Endodermal cell (in vitro differentiated cells): Measurements from ENCODE around the gene MAGEB6B. TPM values are rescaled to one million over a fixed set of nuclear protein-coding genes. Genes with fewer than 3 reads are reported as not detected.
"Not testable (repeated sequence)": the region's sequence is repeated elsewhere in the genome, so short reads cannot be mapped to it uniquely, and the experiment has no call there.

Experiments used
- DNase-seq: peaks from one replicate; pipeline ENCODE4 v3.0.0-alpha.2; 2017
- H3K27ac ChIP-seq: 2 replicates; pipeline ENCODE4 v1.5.1; 2013; ENCODE audit warnings: mild to moderate bottlenecking, low read depth, low read length, moderate library complexity
- H3K27me3 ChIP-seq: 2 replicates; pipeline ENCODE4 v1.6.1; 2013; ENCODE audit warnings: mild to moderate bottlenecking, low read length, moderate library complexity; ENCODE audit not compliant: insufficient read depth, control insufficient read depth, poor library complexity, severe bottlenecking
- H3K36me3 ChIP-seq: 2 replicates; pipeline ENCODE4 v1.7.0; 2013; ENCODE audit warnings: mild to moderate bottlenecking, low read length, moderate library complexity; ENCODE audit not compliant: control insufficient read depth, insufficient read depth
- H3K4me1 ChIP-seq: one replicate; pipeline ENCODE4 v1.7.0; 2013; ENCODE audit warnings: low read length; ENCODE audit not compliant: control insufficient read depth, insufficient read depth
- H3K4me3 ChIP-seq: 2 replicates; pipeline ENCODE4 v1.5.1; 2013; ENCODE audit warnings: mild to moderate bottlenecking, low read length, moderate library complexity
- H3K9ac ChIP-seq: 2 replicates; pipeline ENCODE4 v1.6.1; 2013; ENCODE audit warnings: mild to moderate bottlenecking, low read length, moderate library complexity; ENCODE audit not compliant: poor library complexity, severe bottlenecking; ENCODE audit errors: extremely low read depth
- H3K9me3 ChIP-seq: 2 replicates; pipeline ENCODE4 v1.6.1; 2013; ENCODE audit warnings: mild to moderate bottlenecking, low read length, moderate library complexity; ENCODE audit not compliant: control insufficient read depth
- H3K27ac Mint-ChIP-seq: 2 replicates; pipeline ENCODE4 v1.8.0; 2020; ENCODE audit warnings: mixed read lengths
- H3K27me3 Mint-ChIP-seq: 2 replicates; pipeline ENCODE4 v1.8.0; 2021; ENCODE audit warnings: mild to moderate bottlenecking, mixed read lengths; ENCODE audit not compliant: insufficient read depth
- H3K36me3 Mint-ChIP-seq: 2 replicates; pipeline ENCODE4 v1.8.0; 2020; ENCODE audit warnings: low read depth, mixed read lengths
- H3K4me1 Mint-ChIP-seq: 2 replicates; pipeline ENCODE4 v1.8.0; 2020; ENCODE audit warnings: mixed read lengths
- H3K4me3 Mint-ChIP-seq: 2 replicates; pipeline ENCODE4 v1.8.0; 2020; ENCODE audit warnings: mild to moderate bottlenecking, moderate library complexity, mixed read lengths
- H3K9me3 Mint-ChIP-seq: 2 replicates; pipeline ENCODE4 v1.8.0; 2020; ENCODE audit warnings: mild to moderate bottlenecking, mixed read lengths
- CTCF ChIP-seq: fragments of 200-600 bp; sonication (generic); conservative IDR thresholded peaks from 2 replicates; pipeline ENCODE4 v1.5.0; 2021; ENCODE audit warnings: antibody characterized with exemption, mild to moderate bottlenecking
- WGBS, 2 experiments: methylation state at CpG; one replicate each; pipeline versions ENCODE4 v1.1.5 to v1.1.7; 2013; ENCODE audit warnings: missing lambda C conversion rate in 2 of 2, mixed read lengths in 1 of 2; ENCODE audit not compliant: insufficient coverage in 1 of 2, insufficient read length in 1 of 2; 5-methylcytosine and 5-hydroxymethylcytosine counted together
- total RNA-seq, 2 donors: library from RNA; stranded (reverse); fragmentation: NEBNext Ultra II Directional in 1 of 2; extraction: Animal tissue kit (Norgen Biotek cat#: 25700) in 1 of 2; gene quantifications; 2 replicates in 1 of 2; 3 replicates in 1 of 2; pipeline ENCODE4 v1.2.1, GENCODE V29; 2021

Gene MAGEB6B
- total RNA-seq, 2 donors from 2014 or later: not detected

DNA sequence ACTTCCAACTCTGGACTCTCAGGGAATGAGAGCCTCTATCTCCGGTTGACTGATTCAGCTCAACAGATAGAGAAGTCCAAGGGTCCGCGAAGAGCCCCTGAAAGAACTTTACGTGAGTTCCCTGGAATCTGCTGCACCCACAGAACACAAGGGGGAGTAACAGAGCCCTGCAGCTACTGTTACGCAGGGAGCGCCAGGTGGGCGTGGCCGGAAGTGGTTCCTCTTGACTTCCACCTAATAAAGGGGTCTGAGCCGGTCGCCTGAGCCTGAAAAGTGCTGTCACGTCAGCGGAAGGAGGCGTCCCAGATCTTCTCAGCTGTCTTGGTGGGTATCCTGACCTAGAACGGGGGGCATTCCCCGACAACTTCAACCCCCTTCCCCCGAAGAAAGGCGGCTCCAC is 31.8 kb downstream of the MAGEB6B start, which contains the start of gene MAGEB6:
MAGEB6 (plus strand) TSS at position 237 of the 400 bp plus-strand sequence. CDS start 1,407 bp downstream, outside the sequence.
- Mint-ChIP-seq H3K4me1 (no peaks in the 10 kb centered on the region), H3K27me3 (no peaks in the 10 kb centered on the region), H3K27ac (no peak within 1 kb of the TSS), H3K36me3 (no peaks in the 10 kb centered on the region), H3K9me3 (peaks cover 37% of the 10 kb centered on the region), H3K4me3 (no peak within 1 kb of the TSS)
- Histone ChIP-seq H3K9ac (no peak within 1 kb of the TSS), H3K4me3 (no peak within 1 kb of the TSS), H3K27me3 (no peaks in the 10 kb centered on the region), H3K36me3 (no peaks in the 10 kb centered on the region), H3K9me3 (no peaks in the 10 kb centered on the region), H3K27ac (no peak within 1 kb of the TSS), H3K4me1 (no peaks in the 10 kb centered on the region)
- TF ChIP-seq CTCF: no peak
- 90 to 93% methylated on average over 2 to 17 of the region's 17 CpGs for WGBS, 2 experiments
- DNase-seq: peak; percentile 46

GRCh38 chrX:26203561-26203960 is 43.2 kb downstream of the MAGEB6B start:
- H3K4me3 Mint-ChIP-seq: no peak overlapping the region
- H3K36me3 ChIP-seq: no peaks in the 10 kb centered on the region
- H3K27ac Mint-ChIP-seq: no peak overlapping the region
- no peaks in the 10 kb centered on the region for H3K4me1 ChIP-seq
- H3K4me1 Mint-ChIP-seq: no peaks in the 10 kb centered on the region
- no peak for TF ChIP-seq CTCF
- H3K27me3 Mint-ChIP-seq: no peaks in the 10 kb centered on the region
- H3K27me3 ChIP-seq: no peaks in the 10 kb centered on the region
- no peak for DNase-seq
- no peak overlapping the region for H3K27ac ChIP-seq
- no peaks in the 10 kb centered on the region for H3K9me3 ChIP-seq
- no peak overlapping the region for H3K4me3 ChIP-seq
- H3K9me3 Mint-ChIP-seq: peaks cover 70% of the 10 kb centered on the region
- H3K9ac ChIP-seq: no peak overlapping the region
- H3K36me3 Mint-ChIP-seq: no peaks in the 10 kb centered on the region

GRCh38 chrX:26204717-26205116 is 44.3 kb downstream of the MAGEB6B start:
- peaks cover 64% of the 10 kb centered on the region for H3K9me3 Mint-ChIP-seq
- not testable (repeated sequence) for H3K27ac Mint-ChIP-seq, H3K4me1 ChIP-seq, H3K27me3 Mint-ChIP-seq, H3K27ac ChIP-seq, H3K36me3 ChIP-seq, H3K27me3 ChIP-seq, DNase-seq, H3K4me3 Mint-ChIP-seq, H3K9me3 ChIP-seq, H3K36me3 Mint-ChIP-seq, H3K4me3 ChIP-seq, H3K9ac ChIP-seq, H3K4me1 Mint-ChIP-seq
- 95% methylated on average over 27 of the region's 27 CpGs; no CpG with 5 or more reads in 1 of the 2 experiments for WGBS, 2 experiments

- no peaks in the 10 kb centered on the region for H3K27me3 Mint-ChIP-seq
- Histone ChIP-seq H3K9ac (no peak overlapping the region), H3K4me3 (no peak overlapping the region), H3K9me3 (no peaks in the 10 kb centered on the region), H3K27ac (no peak overlapping the region), H3K27me3 (no peaks in the 10 kb centered on the region), H3K36me3 (no peaks in the 10 kb centered on the region), H3K4me1 (no peaks in the 10 kb centered on the region)
- H3K4me3 Mint-ChIP-seq: no peak overlapping the region
- no peak for DNase-seq
- WGBS, 2 experiments: 83 to 86% methylated on average over 1 to 3 of the region's 3 CpGs
- H3K4me1 Mint-ChIP-seq: no peaks in the 10 kb centered on the region
- no peak overlapping the region for H3K27ac Mint-ChIP-seq
- H3K36me3 Mint-ChIP-seq: no peaks in the 10 kb centered on the region
- no peak for TF ChIP-seq CTCF
- peaks cover 47% of the 10 kb centered on the region for H3K9me3 Mint-ChIP-seq
Measured at GRCh38 chrX:26208012-26208411, 47.6 kb downstream of the MAGEB6B start.
